Prostate gland (tissue), 2 donors: ENCODE measurements around the gene JUNB. TPM values are rescaled to one million over a fixed set of nuclear protein-coding genes. Genes with fewer than 3 reads are reported as not detected.

ENCODE experiments used
- DNase-seq: peaks from one replicate; pipeline ENCODE4 v3.0.0-alpha.2; 2019; ENCODE audit warnings: low spot score
- H3K27ac ChIP-seq, 2 donors: fragments of 200-600 bp; sonication (generic); 2 replicates each; pipeline ENCODE4 v1.5.1; 2017 to 2019
- H3K27me3 ChIP-seq: fragments of 200-600 bp; sonication (generic); replicated peaks from 2 replicates; pipeline ENCODE4 v1.5.1; 2019; ENCODE audit not compliant: insufficient read depth
- H3K36me3 ChIP-seq, 2 donors: fragments of 200-600 bp; sonication (generic); 1 replicate in 1 of 2; 2 replicates in 1 of 2; pipeline versions ENCODE4 v1.5.1 to v1.8.1; 2017 to 2019
- H3K4me1 ChIP-seq: fragments of 200-600 bp; sonication (generic); replicated peaks from 2 replicates; pipeline ENCODE4 v1.5.1; 2019
- H3K4me3 ChIP-seq, 2 donors: fragments of 200-600 bp; sonication (generic); 2 replicates each; pipeline ENCODE4 v1.5.1; 2017 to 2019
- H3K9me3 ChIP-seq: fragments of 200-600 bp; sonication (generic); 2 replicates; pipeline ENCODE4 v1.5.1; 2017
- CTCF ChIP-seq, 4 experiments: fragments of 200-600 bp in 2 of 4; fragments of 450-650 bp in 2 of 4; sonication (generic) in 2 of 4; IDR thresholded peaks; 1 replicate in 3 of 4; 2 replicates in 1 of 4; pipeline ENCODE4 v1.5.1; 2016 to 2019; ENCODE audit warnings: antibody characterized with exemption in 4 of 4, mild to moderate bottlenecking in 2 of 4, moderate library complexity in 2 of 4
- POLR2A ChIP-seq: fragments of 450-650 bp; IDR thresholded peaks from one replicate; pipeline ENCODE4 v1.6.1; 2016; ENCODE audit warnings: antibody characterized with exemption, mild to moderate bottlenecking
- POLR2AphosphoS5 ChIP-seq: sonication (generic); formaldehyde crosslinking; IDR thresholded peaks from one replicate; pipeline ENCODE4 v1.6.1; 2017; ENCODE audit warnings: antibody characterized with exemption
- WGBS: methylation state at CpG from one replicate; pipeline ENCODE4 v1.1.5; 2018; 5-methylcytosine and 5-hydroxymethylcytosine counted together
- intact Hi-C: fragments of 100-400 bp; cut with DNase I; formaldehyde crosslinking; loops from one replicate; pipeline ENCODE4 v1.14.2; 2022
- total RNA-seq, 2 donors: library from RNA; depleted of rRNA; stranded (reverse); fragments of >200 nt; gene quantifications; one replicate each; pipeline ENCODE4 v1.1.0, GENCODE V29; 2016

The JUNB gene
- total RNA-seq, 2 donors from 2014 or later, result 173 to 290 TPM

DNA sequence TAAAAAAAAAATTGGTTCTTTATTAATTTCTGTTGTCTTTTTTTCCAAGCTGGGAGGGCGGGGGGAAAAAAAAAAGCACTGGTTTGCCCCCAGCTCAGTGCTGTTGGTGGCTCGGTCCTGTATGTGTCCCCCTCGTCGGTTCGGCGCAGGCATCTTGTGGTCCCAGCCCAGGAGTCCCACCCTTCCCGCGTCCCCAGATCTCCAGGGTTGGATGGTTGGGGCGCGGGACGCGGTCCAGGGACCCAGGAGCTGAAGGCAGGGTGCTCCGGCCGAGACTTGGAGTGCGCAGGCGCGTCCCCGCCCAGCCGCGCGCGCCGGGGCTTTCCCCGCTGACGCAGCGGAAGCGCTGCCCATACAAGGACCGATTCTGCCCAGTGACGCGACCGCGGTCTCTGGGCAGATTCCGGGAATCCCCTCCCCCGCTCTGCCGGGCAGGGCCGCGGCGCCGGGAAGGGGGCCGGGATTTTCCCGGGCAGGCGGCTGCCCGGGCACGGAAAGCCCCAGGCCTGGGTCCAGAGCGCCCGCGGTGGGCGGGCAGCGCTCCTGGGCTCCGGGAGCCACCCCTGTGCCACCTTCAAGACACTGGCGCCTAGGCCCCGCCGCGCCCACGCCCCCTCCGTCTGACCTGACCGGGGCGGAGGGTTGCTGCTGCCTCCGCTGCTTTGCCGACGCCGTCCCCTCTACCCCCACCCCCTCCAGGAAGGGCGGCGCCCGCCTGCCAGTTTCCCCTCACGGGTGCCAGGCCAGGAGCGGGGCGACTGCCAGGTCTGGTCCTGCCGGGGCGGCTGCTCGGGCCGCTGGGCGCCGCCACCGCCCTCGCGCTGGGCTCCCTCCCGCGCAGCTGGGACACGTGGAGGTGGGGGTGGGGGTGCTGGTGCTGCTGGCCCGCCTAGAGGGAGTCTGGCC is 2.3 kb downstream of the JUNB start:
- intact Hi-C loops, result loop anchor here (1.0 to 10.0 kb wide), 2 partner anchors 16 to 69 kb away; partner anchors contain the start of gene TNPO2
- WGBS, result 0% methylated on average over 18 of the region's 81 CpGs

DNA sequence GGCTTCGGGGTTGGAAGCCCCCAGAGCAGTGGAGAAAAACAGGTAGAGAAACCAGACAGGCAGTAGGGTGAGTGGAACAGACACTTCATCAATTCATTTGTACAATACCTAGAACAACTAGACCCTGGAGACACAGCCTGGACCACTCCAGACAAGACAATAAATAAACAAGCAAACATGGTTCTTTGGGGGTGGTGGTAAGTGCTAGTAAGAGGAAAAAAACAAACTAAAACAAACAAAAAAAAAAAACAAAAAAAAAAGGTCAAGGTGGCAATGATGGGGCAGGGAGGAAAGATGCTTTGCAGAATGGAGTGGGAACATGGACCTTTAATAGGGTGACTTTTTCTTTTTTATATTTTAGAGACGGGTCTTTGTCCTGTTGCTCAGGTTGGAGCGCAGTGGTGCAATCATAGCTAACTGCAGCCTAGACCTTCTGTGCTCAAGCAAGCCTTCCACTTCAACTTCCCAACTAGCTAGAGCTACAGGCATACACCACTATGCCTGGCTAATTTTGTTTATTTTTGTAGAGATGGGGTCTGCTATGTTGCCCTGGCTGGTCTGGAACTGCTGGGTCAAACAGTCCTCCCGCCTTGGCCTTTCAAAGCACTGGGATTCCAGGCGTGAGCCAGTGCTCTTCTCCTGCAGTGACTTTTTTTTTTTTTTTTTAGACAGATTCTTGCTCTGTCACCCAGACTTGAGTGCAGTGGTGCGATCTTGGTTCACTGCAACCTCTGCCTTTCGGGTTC is 3.1 kb downstream of the JUNB start:
- 68% methylated on average over 7 of the region's 7 CpGs for WGBS
- peaks cover 5% of the 10 kb centered on the region for H3K4me1 ChIP-seq
- intact Hi-C loops, result loop anchor here (1.0 to 10.0 kb wide), 2 partner anchors 17 to 70 kb away; partner anchors contain the start of gene TNPO2
- no peaks in the 10 kb centered on the region for H3K27me3 ChIP-seq
- peaks cover 0 to 4% of the 10 kb centered on the region in 2 donors for H3K36me3 ChIP-seq
- peak overlapping the region; percentile 79 to 85 for H3K4me3 ChIP-seq
- TF ChIP-seq POLR2A (no peak), POLR2AphosphoS5 (no peak), CTCF (IDR thresholded peaks at IDR 0.05) (no peak)
- no peak for DNase-seq
- H3K9me3 ChIP-seq, result no peaks in the 10 kb centered on the region
- H3K27ac ChIP-seq, result peak overlapping the region; percentile 100

More for the DNA sequence above, 2.3 kb downstream of the JUNB start:
- H3K36me3 ChIP-seq, result no peaks in the 10 kb centered on the region
- H3K9me3 ChIP-seq, result no peaks in the 10 kb centered on the region
- peak overlapping the region; percentile 79 to 85 for H3K4me3 ChIP-seq
- DNase-seq, result peak; percentile 94
- peak overlapping the region; percentile 100 for H3K27ac ChIP-seq
- TF ChIP-seq CTCF (IDR thresholded peaks at IDR 0.05) (peak in 1 of 4 experiments; percentile 30), POLR2A (peak; percentile 94), POLR2AphosphoS5 (peak; percentile 98)
- peaks cover 13% of the 10 kb centered on the region for H3K4me1 ChIP-seq
- H3K27me3 ChIP-seq, result no peaks in the 10 kb centered on the region

DNA sequence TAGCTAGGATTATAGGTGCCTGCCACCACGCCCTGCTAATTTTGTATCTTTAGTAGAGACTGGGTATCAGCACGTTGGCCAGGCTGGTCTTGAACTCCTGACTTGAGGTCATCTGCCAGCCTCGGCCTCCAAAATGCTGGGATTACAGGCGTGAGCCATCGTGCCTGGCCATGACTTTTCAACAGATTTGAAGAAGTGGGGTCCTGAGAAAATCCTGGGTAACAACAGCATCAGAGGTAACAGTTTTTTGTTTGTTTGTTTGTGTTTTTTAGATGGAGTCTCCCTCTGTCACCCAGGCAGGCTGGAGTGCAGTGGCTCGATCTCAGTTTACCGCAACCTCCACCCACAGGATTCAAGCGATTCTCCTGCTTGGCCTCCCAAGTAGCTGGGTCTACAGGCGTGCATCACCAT is 3.7 kb downstream of the JUNB start:
- DNase-seq, result no peak
- Histone ChIP-seq H3K36me3 (peaks cover 0 to 6% of the 10 kb centered on the region in 2 donors), H3K4me3 (no peak overlapping the region), H3K9me3 (no peaks in the 10 kb centered on the region), H3K27me3 (no peaks in the 10 kb centered on the region), H3K27ac (peak overlapping the region in 1 of 2 donors; percentile 100), H3K4me1 (peaks cover 6% of the 10 kb centered on the region)
- intact Hi-C loops, result loop anchor here (1.0 to 10.0 kb wide), 2 partner anchors 18 to 70 kb away; partner anchors contain the start of gene TNPO2
- 91% methylated on average over 9 of the region's 9 CpGs for WGBS
- no peak for TF ChIP-seq POLR2A
- TF ChIP-seq POLR2AphosphoS5, result no peak
- no peak for TF ChIP-seq CTCF (IDR thresholded peaks at IDR 0.05)

- no peaks in the 10 kb centered on the region for H3K9me3 ChIP-seq
- H3K4me1 ChIP-seq, result peaks cover 8% of the 10 kb centered on the region
- peak; percentile 66 for DNase-seq
- no peaks in the 10 kb centered on the region for H3K27me3 ChIP-seq
- TF ChIP-seq CTCF (IDR thresholded peaks at IDR 0.05), result peak; percentile 72 to 99 (median 96)
- no peak for TF ChIP-seq POLR2A
- peak; percentile 89 for TF ChIP-seq POLR2AphosphoS5
- intact Hi-C loops, result loop anchor here (10.0 kb wide), 1 partner anchor 72 kb away; the partner anchor contains the start of gene TNPO2
- no peak overlapping the region for H3K4me3 ChIP-seq
- peak overlapping the region in 1 of 2 donors; percentile 38 for H3K27ac ChIP-seq
- WGBS, result 11% methylated on average over 18 of the region's 18 CpGs
- peaks cover 0 to 6% of the 10 kb centered on the region in 2 donors for H3K36me3 ChIP-seq
Observed at GRCh38 chr19:12796146-12797071, 5.1 kb downstream of the JUNB start.
